Retinal pigment epithelial cell (primary cell): Measurements from ENCODE around the gene VDR.

ENCODE experiments used
- DNase-seq: peaks from one replicate; pipeline ENCODE4 v3.0.0-alpha.2; 2010; ENCODE audit warnings: low read depth
- H3K4me3 ChIP-seq: 2 replicates; pipeline ENCODE4 v1.5.1; 2011; ENCODE audit warnings: mild to moderate bottlenecking, low read length, control low read depth, moderate library complexity
- TF ChIP-seq, protein P1 (sequence below): conservative IDR thresholded peaks from 2 replicates; pipeline ENCODE4 v1.5.1; 2011; ENCODE audit warnings: low read depth, low read length, control low read depth, inconsistent platforms

Gene VDR

GRCh38 chr12:47927346-47927745 lies 22.6 kb upstream of the VDR start:
- no peak for DNase-seq
- H3K4me3 ChIP-seq: no peak overlapping the region
- TF ChIP-seq, protein P1, sequence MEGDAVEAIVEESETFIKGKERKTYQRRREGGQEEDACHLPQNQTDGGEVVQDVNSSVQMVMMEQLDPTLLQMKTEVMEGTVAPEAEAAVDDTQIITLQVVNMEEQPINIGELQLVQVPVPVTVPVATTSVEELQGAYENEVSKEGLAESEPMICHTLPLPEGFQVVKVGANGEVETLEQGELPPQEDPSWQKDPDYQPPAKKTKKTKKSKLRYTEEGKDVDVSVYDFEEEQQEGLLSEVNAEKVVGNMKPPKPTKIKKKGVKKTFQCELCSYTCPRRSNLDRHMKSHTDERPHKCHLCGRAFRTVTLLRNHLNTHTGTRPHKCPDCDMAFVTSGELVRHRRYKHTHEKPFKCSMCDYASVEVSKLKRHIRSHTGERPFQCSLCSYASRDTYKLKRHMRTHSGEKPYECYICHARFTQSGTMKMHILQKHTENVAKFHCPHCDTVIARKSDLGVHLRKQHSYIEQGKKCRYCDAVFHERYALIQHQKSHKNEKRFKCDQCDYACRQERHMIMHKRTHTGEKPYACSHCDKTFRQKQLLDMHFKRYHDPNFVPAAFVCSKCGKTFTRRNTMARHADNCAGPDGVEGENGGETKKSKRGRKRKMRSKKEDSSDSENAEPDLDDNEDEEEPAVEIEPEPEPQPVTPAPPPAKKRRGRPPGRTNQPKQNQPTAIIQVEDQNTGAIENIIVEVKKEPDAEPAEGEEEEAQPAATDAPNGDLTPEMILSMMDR: no peak

GRCh38 chr12:47921907-47922306 lies 17.1 kb upstream of the VDR start:
- no peak overlapping the region for H3K4me3 ChIP-seq
- TF ChIP-seq, protein P1: no peak
- DNase-seq: no peak

DNA sequence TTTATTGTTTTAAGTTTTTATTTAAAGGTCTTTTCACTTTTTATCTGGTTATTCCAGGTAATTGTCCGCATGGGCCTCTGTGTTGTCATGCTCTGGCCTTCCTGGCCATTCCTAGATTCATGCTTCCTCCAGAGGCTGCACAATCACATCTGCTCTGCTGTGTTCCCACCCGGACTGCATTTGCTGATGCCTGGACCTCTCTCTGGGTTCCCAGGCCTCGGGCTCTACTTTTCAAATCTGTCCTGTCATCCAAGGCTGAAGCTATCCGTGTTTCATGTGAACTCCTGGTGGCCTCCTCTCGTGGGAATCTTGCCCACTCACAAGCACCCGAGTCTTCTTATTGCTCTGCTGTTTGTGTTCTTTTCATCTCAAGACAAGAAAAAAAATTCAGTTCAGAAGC lies 16.1 kb upstream of the VDR start:
- no peak overlapping the region for H3K4me3 ChIP-seq
- DNase-seq: no peak
- TF ChIP-seq, protein P1: no peak

DNA sequence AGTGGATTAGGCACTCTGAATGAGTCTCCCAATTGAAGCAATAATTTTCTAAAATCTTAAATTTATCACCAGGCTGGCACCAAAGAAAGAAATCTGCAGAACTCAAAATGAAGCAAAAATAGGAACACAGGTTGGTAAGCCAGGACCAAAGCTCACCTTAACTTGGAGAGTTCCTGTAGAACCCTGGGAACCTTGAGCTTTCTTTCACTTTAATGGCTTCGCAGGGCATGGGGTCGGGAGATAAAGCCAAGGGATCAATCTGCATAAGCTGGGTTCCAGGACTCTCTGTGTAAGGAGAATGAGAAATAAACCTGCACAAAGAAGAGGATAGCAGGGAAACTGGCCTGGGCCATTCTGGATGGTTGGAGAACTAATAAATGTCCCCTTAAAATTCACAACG lies 8.3 kb upstream of the VDR start:
- TF ChIP-seq, protein P1: no peak
- DNase-seq: no peak
- no peak overlapping the region for H3K4me3 ChIP-seq

GRCh38 chr12:47912556-47912955 lies 7.8 kb upstream of the VDR start:
- TF ChIP-seq, protein P1: no peak
- DNase-seq: no peak
- no peak overlapping the region for H3K4me3 ChIP-seq

DNA sequence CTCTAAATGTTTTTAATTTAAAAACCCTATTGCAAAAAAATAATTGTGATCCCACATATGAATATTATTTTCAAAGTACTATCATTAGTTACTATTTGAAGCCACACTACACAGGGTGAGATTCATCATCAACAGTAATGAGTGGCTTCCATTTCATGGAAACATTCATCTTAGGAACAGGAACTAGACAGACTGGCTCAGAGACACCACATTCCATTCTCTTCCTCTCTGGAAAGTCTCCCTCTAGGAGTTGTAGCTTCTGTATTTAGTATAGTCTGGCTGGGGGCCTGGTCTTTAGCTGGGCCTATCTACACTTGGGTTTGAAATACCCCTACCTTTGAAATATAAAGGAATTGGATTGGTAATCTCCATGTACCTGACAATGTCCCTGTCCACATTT lies 6.2 kb upstream of the VDR start:
- TF ChIP-seq, protein P1: no peak
- H3K4me3 ChIP-seq: no peak overlapping the region
- DNase-seq: no peak

GRCh38 chr12:47910486-47910885 lies 5.7 kb upstream of the VDR start:
- TF ChIP-seq, protein P1: no peak
- H3K4me3 ChIP-seq: no peak overlapping the region
- DNase-seq: no peak
